Measurements from ENCODE around the gene GALNT2. TPM values are rescaled to one million over a fixed set of nuclear protein-coding genes. Genes with fewer than 3 reads are reported as not detected.

GALNT2 gene
- total and polyA plus RNA-seq, 4 donors, result 47.5 to 182 (median 114) TPM

- no peak overlapping the region for H3K4me3 ChIP-seq (ENCODE audit: low read depth in 1 of 3, low read length in 3 of 3)
- no peaks in the 10 kb centered on the region for H3K4me1 ChIP-seq (ENCODE audit: control insufficient read depth in 4 of 4, insufficient read depth in 4 of 4, low read length in 3 of 4)
- TF ChIP-seq NR2F2 (IDR thresholded peaks at IDR 0.05) (no peak), ATF3 (IDR thresholded peaks at IDR 0.05) (no peak), HNF4A (conservative IDR thresholded peaks at IDR 0.05) (no peak)
- DNase-seq (ENCODE audit: low spot score), result no peak
- WGBS, result 96% methylated on average over 15 of the region's 15 CpGs
- H3K36me3 ChIP-seq (ENCODE audit: control insufficient read depth in 4 of 4, insufficient read depth in 3 of 4, low read depth in 1 of 4, low read length in 3 of 4), result peaks cover 9 to 60% (median 33%) of the 10 kb centered on the region in 4 donors
- H3K9me3 ChIP-seq (ENCODE audit: control insufficient read depth in 4 of 4, low read length in 3 of 4), result no peaks in the 10 kb centered on the region
- no peak overlapping the region for H3K9ac ChIP-seq (ENCODE audit: low read depth in 1 of 2, low read length in 2 of 2)
- H3K27ac ChIP-seq (ENCODE audit: low read depth in 1 of 2, low read length in 2 of 2), result no peak overlapping the region
- no peaks in the 10 kb centered on the region for H3K27me3 ChIP-seq (ENCODE audit: control insufficient read depth in 4 of 4, insufficient read depth in 4 of 4, low read length in 3 of 4)
These were observed 176.7 kb downstream of the GALNT2 start for GRCh38 chr1:230243583-230244353.

GRCh38 chr1:230246551-230246950, 179.5 kb downstream of the GALNT2 start:
- H3K4me1 ChIP-seq (ENCODE audit: control insufficient read depth in 4 of 4, insufficient read depth in 4 of 4, low read length in 3 of 4), result no peaks in the 10 kb centered on the region
- TF ChIP-seq GABPA (IDR thresholded peaks at IDR 0.05 in 1 of 2, conservative IDR thresholded peaks at IDR 0.05 in 1 of 2), result no peak
- TF ChIP-seq SP1 (IDR thresholded peaks at IDR 0.05), result no peak
- no peak for TF ChIP-seq ZBTB33 (IDR thresholded peaks at IDR 0.05)
- TF ChIP-seq NR2F2 (IDR thresholded peaks at IDR 0.05), result no peak
- H3K9ac ChIP-seq (ENCODE audit: low read depth in 1 of 2, low read length in 2 of 2), result no peak overlapping the region
- no peaks in the 10 kb centered on the region for H3K27me3 ChIP-seq (ENCODE audit: control insufficient read depth in 4 of 4, insufficient read depth in 4 of 4, low read length in 3 of 4)
- WGBS, result 94% methylated on average over 4 of the region's 4 CpGs
- no peaks in the 10 kb centered on the region for H3K9me3 ChIP-seq (ENCODE audit: control insufficient read depth in 4 of 4, low read length in 3 of 4)
- DNase-seq (ENCODE audit: low spot score), result no peak
- H3K4me3 ChIP-seq (ENCODE audit: low read depth in 1 of 3, low read length in 3 of 3), result no peak overlapping the region
- H3K36me3 ChIP-seq (ENCODE audit: control insufficient read depth in 4 of 4, insufficient read depth in 3 of 4, low read depth in 1 of 4, low read length in 3 of 4), result peaks cover 15 to 80% (median 55%) of the 10 kb centered on the region in 4 donors
- H3K27ac ChIP-seq (ENCODE audit: low read depth in 1 of 2, low read length in 2 of 2), result no peak overlapping the region

GRCh38 chr1:230248016-230248888, 181.2 kb downstream of the GALNT2 start:
- no peaks in the 10 kb centered on the region for H3K9me3 ChIP-seq (ENCODE audit: control insufficient read depth in 4 of 4, low read length in 3 of 4)
- no peaks in the 10 kb centered on the region for H3K27me3 ChIP-seq (ENCODE audit: control insufficient read depth in 4 of 4, insufficient read depth in 4 of 4, low read length in 3 of 4)
- H3K4me3 ChIP-seq (ENCODE audit: low read depth in 1 of 3, low read length in 3 of 3), result no peak overlapping the region
- no peak overlapping the region for H3K27ac ChIP-seq (ENCODE audit: low read depth in 1 of 2, low read length in 2 of 2)
- 97% methylated on average over 8 of the region's 8 CpGs for WGBS
- DNase-seq (ENCODE audit: low spot score), result no peak
- peaks cover 0 to 2% (median 0%) of the 10 kb centered on the region in 4 donors for H3K4me1 ChIP-seq (ENCODE audit: control insufficient read depth in 4 of 4, insufficient read depth in 4 of 4, low read length in 3 of 4)
- H3K9ac ChIP-seq (ENCODE audit: low read depth in 1 of 2, low read length in 2 of 2), result no peak overlapping the region
- peaks cover 16 to 85% (median 52%) of the 10 kb centered on the region in 4 donors for H3K36me3 ChIP-seq (ENCODE audit: control insufficient read depth in 4 of 4, insufficient read depth in 3 of 4, low read depth in 1 of 4, low read length in 3 of 4)
- no peak for TF ChIP-seq ATF3 (IDR thresholded peaks at IDR 0.05)
- TF ChIP-seq ZBTB33 (IDR thresholded peaks at IDR 0.05), result no peak
- TF ChIP-seq TAF1 (conservative IDR thresholded peaks at IDR 0.05), result no peak
- no peak for TF ChIP-seq RAD21 (IDR thresholded peaks at IDR 0.05)
- TF ChIP-seq YY1 (IDR thresholded peaks at IDR 0.05), result no peak
- no peak for TF ChIP-seq REST (IDR thresholded peaks at IDR 0.05)
- no peak for TF ChIP-seq CTCF (IDR thresholded peaks at IDR 0.05; ENCODE audit: low read depth, low read length, missing input control)
- TF ChIP-seq MAX (IDR thresholded peaks at IDR 0.05), result no peak
- no peak for TF ChIP-seq NR2F2 (IDR thresholded peaks at IDR 0.05)
- no peak for TF ChIP-seq HNF4A (conservative IDR thresholded peaks at IDR 0.05)
- TF ChIP-seq RXRA (IDR thresholded peaks at IDR 0.05), result no peak
